Measurements from ENCODE around the gene KLHL22. TPM values are rescaled to one million over a fixed set of nuclear protein-coding genes. Genes with fewer than 3 reads are reported as not detected.

Gene KLHL22
- total RNA-seq, 2 donors from 2014 or later, result 10.4 to 13.2 TPM

DNA sequence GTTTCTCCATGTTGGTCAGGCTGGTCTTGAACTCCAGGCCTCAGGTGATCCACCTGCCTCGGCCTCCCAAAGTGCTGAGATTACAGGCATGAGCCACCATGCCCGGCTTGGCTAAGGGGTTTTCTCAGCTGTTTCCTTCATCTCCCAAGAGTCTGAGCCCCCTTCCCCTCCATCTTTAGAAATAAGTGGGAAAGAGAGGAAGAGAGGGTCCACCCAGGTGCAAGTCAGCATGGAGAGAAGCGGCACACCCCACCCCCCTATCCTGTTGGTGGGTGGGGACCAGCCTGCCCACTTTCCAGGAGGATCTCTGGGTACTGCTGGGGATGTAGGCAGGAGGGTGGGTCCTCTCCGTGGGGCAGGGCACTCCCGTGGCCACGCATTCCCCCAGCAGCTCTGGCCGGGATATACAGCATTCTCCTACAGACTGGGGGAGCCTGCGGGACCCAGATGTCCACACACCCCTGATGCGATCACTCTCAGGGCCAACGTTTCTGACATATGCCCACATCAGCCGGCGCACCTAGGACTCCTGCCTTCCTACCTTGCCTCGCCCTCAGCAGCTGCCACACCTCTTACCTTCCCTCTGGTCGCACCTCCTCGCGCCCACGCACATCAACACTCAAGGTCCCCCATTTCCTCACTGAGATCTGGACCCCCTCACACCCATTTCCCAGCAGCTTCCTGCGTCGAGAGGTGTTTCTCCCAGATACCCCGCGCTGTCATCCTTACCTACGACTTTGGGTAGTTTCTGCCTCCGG lies 66.9 kb downstream of the KLHL22 start:
- Histone ChIP-seq H3K4me1 (peaks cover 25% of the 10 kb centered on the region), H3K27ac (no peak overlapping the region), H3K4me3 (no peak overlapping the region), H3K9ac (ENCODE audit: low read depth in 2 of 2, low read length in 2 of 2) (no peak overlapping the region), H3K36me3 (no peaks in the 10 kb centered on the region), H3K27me3 (peaks cover 73% of the 10 kb centered on the region), H3K9me3 (no peaks in the 10 kb centered on the region)
- TF ChIP-seq, protein P1, sequence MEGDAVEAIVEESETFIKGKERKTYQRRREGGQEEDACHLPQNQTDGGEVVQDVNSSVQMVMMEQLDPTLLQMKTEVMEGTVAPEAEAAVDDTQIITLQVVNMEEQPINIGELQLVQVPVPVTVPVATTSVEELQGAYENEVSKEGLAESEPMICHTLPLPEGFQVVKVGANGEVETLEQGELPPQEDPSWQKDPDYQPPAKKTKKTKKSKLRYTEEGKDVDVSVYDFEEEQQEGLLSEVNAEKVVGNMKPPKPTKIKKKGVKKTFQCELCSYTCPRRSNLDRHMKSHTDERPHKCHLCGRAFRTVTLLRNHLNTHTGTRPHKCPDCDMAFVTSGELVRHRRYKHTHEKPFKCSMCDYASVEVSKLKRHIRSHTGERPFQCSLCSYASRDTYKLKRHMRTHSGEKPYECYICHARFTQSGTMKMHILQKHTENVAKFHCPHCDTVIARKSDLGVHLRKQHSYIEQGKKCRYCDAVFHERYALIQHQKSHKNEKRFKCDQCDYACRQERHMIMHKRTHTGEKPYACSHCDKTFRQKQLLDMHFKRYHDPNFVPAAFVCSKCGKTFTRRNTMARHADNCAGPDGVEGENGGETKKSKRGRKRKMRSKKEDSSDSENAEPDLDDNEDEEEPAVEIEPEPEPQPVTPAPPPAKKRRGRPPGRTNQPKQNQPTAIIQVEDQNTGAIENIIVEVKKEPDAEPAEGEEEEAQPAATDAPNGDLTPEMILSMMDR (IDR thresholded peaks at IDR 0.05), result no peak
- DNase-seq, result no peak
- intact Hi-C loops (cut with DNase I), result no loop called here

GRCh38 chr22:20427945-20428417 lies 67.6 kb downstream of the KLHL22 start:
- DNase-seq, result no peak

GRCh38 chr22:20427104-20427944 lies 68.3 kb downstream of the KLHL22 start:
- Histone ChIP-seq H3K9ac (ENCODE audit: low read depth in 2 of 2, low read length in 2 of 2) (no peak overlapping the region), H3K27me3 (peaks cover 61% of the 10 kb centered on the region), H3K36me3 (no peaks in the 10 kb centered on the region), H3K9me3 (no peaks in the 10 kb centered on the region), H3K4me1 (peaks cover 25% of the 10 kb centered on the region), H3K27ac (no peak overlapping the region), H3K4me3 (no peak overlapping the region)
- intact Hi-C loops (cut with DNase I), result no loop called here
- DNase-seq, result no peak
- TF ChIP-seq, protein P1 (IDR thresholded peaks at IDR 0.05), result no peak

More at GRCh38 chr22:20427945-20428417, 67.6 kb downstream of the KLHL22 start:
- H3K36me3 ChIP-seq, result no peaks in the 10 kb centered on the region
- no peak overlapping the region for H3K9ac ChIP-seq (ENCODE audit: low read depth in 2 of 2, low read length in 2 of 2)
- peaks cover 25% of the 10 kb centered on the region for H3K4me1 ChIP-seq
- TF ChIP-seq, protein P1 (IDR thresholded peaks at IDR 0.05), result no peak
- no peak overlapping the region for H3K4me3 ChIP-seq
- no peak overlapping the region for H3K27ac ChIP-seq
- intact Hi-C loops (cut with DNase I), result no loop called here
- H3K27me3 ChIP-seq, result peaks cover 68% of the 10 kb centered on the region
- no peaks in the 10 kb centered on the region for H3K9me3 ChIP-seq

- Histone ChIP-seq H3K36me3 (no peaks in the 10 kb centered on the region), H3K27ac (no peak overlapping the region), H3K9ac (ENCODE audit: low read depth in 2 of 2, low read length in 2 of 2) (no peak overlapping the region), H3K9me3 (no peaks in the 10 kb centered on the region), H3K27me3 (peaks cover 51% of the 10 kb centered on the region), H3K4me1 (peaks cover 18% of the 10 kb centered on the region), H3K4me3 (no peak overlapping the region)
- TF ChIP-seq, protein P1 (IDR thresholded peaks at IDR 0.05), result no peak
- no peak for DNase-seq
- intact Hi-C loops (cut with DNase I), result no loop called here
Measured at GRCh38 chr22:20426259-20426615, 69.4 kb downstream of the KLHL22 start.

GRCh38 chr22:20425566-20426258 lies 69.9 kb downstream of the KLHL22 start:
- no peak for DNase-seq
- no peaks in the 10 kb centered on the region for H3K9me3 ChIP-seq
- TF ChIP-seq, protein P1 (IDR thresholded peaks at IDR 0.05), result no peak
- intact Hi-C loops (cut with DNase I), result no loop called here
- no peak overlapping the region for H3K9ac ChIP-seq (ENCODE audit: low read depth in 2 of 2, low read length in 2 of 2)
- H3K4me3 ChIP-seq, result no peak overlapping the region
- peaks cover 46% of the 10 kb centered on the region for H3K27me3 ChIP-seq
- H3K27ac ChIP-seq, result no peak overlapping the region
- peaks cover 13% of the 10 kb centered on the region for H3K4me1 ChIP-seq
- no peaks in the 10 kb centered on the region for H3K36me3 ChIP-seq
